Hematopoietic multipotent progenitor cell (in vitro differentiated cells): Measurements from ENCODE around the gene FYCO1. TPM values are rescaled to one million over a fixed set of nuclear protein-coding genes. Genes with fewer than 3 reads are reported as not detected.

ENCODE experiments used
- DNase-seq, 3 donors: peaks; one replicate each; pipeline ENCODE4 v3.0.0-alpha.2; 2011 to 2015; ENCODE audit warnings: low read depth in 2 of 3, low spot score in 2 of 3
- small RNA-seq: library from RNA; depleted of rRNA; stranded (forward); fragments of <200 nt; gene quantifications from one replicate; pipeline ENCODE3, GENCODE V24; 2012
- total RNA-seq: library from RNA; depleted of rRNA; stranded (reverse); fragments of >200 nt; gene quantifications from one replicate; pipeline ENCODE4 v1.2.3, GENCODE V29; 2012

Gene FYCO1
- total RNA-seq, 1 donor = 13.7 TPM

GRCh38 chr3:45868650-45869049, 127.0 kb downstream of the FYCO1 start:
- DNase-seq = no peak

GRCh38 chr3:45868213-45868612, 127.4 kb downstream of the FYCO1 start:
- peak in 2 of 3 donors; percentile 40 to 75 for DNase-seq

Small RNA genes within 50 kb of the gene (small RNA-seq; reads per million reads assigned to genes)
- gene RF00019 = not detected

Other genes starting within 250 kb of the FYCO1 start
- under 0.01 TPM for gene SLC6A20, start 199.3 kb downstream of the FYCO1 start, total RNA-seq
- gene LZTFL1, start 153.7 kb downstream of the FYCO1 start, total RNA-seq = 10.0 TPM
- gene CCR9, start 109.3 kb downstream of the FYCO1 start, total RNA-seq = 1.9 TPM
- gene CXCR6, start 52.4 kb downstream of the FYCO1 start, total RNA-seq = under 0.01 TPM
- gene XCR1, start 31.7 kb upstream of the FYCO1 start, total RNA-seq = not detected
- 1.3 TPM for gene CCR1, start 212.5 kb upstream of the FYCO1 start, total RNA-seq
- gene CCR3, start 246.6 kb upstream of the FYCO1 start, total RNA-seq = 0.27 TPM